Measurements from ENCODE around the gene MUCL3.
A peak's percentile ranks its signal among the peaks of the same experiment; 100 is the strongest.
"Not testable (repeated sequence)": the region's sequence is repeated elsewhere in the genome, so short reads cannot be mapped to it uniquely, and the experiment has no call there.

The MUCL3 gene

DNA sequence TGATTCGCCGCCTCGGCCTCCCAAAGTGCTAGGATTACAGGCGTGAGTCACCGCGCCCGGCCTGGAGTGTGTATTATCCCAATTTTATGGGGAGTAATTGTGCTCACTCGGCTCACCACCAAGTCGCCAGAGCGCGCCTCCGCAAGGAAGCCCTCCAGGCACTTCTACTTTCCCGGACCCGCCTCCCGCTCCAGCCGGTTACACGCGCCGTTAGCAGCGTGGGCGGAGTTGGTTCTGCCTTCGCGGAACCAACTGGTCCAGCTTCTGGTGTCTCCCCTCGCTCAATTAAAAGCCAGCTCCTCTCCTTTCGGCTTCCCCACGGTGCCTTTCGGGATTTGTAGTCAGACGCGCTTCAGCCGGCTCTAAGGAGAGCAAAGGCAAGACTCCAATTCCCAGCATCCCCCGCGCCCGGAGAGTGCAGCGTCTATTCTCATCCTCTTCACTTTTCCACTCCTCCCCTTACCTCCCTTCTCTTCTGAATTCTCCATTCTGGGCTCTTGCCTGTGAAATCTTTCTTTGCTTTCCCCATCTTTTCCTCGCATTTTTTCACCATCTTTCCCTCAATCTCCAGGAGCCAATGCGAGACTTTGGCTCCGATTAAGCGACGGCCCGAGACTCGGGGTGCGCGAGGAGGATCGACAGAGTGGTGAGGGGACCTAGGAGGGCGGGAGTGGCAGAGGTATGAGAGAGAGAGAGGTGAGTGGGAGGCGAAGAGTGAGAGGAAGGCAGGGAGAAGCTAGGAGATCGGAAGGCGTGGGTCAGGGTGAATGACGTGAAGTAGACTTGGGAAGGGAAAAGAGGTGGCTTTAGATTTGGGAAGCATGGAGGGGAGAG lies 32.8 kb upstream of the MUCL3 start, which contains the start of gene GTF2H4:
Gene GTF2H4 (plus strand): TSS at position 450 of the 834 bp plus-strand sequence.
- peak; percentile 91 for DNase-seq
- no peaks in the 10 kb centered on the region for H3K9me3 Mint-ChIP-seq
- H3K27me3 Mint-ChIP-seq (ENCODE audit: low read depth, poor library complexity): peaks cover 5% of the 10 kb centered on the region
- H3K4me1 Mint-ChIP-seq: peaks cover 27% of the 10 kb centered on the region
- H3K27ac Mint-ChIP-seq: peak within 1 kb of the TSS; percentile 87
- peaks cover 29% of the 10 kb centered on the region for H3K36me3 Mint-ChIP-seq (ENCODE audit: low read depth)
- TF ChIP-seq CTCF (IDR thresholded peaks at IDR 0.05): no peak
- peak within 1 kb of the TSS; percentile 100 for H3K4me3 Mint-ChIP-seq

DNA sequence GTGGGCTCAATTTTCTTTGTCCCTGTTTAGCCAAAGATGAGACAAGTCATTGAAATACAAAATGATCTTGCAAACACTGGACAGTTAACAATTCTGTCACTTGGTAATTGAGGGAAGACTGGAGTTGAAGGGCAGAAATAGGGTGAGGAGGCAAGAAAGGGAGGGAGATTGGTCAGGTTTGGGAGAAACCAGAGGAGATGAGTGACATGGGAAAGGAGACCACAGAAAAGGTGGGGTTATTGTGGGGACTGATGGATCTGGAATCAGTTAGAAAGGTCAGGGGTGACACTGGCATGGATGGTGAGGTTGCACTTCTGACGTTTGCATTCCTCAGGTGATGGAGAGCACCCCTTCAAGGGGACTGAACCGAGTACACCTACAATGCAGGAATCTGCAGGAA lies 32.1 kb upstream of the MUCL3 start:
- DNase-seq: no peak
- H3K36me3 Mint-ChIP-seq (ENCODE audit: low read depth): peaks cover 35% of the 10 kb centered on the region
- H3K27ac Mint-ChIP-seq: no peak overlapping the region
- peaks cover 34% of the 10 kb centered on the region for H3K4me1 Mint-ChIP-seq
- H3K4me3 Mint-ChIP-seq: peak overlapping the region; percentile 100
- H3K27me3 Mint-ChIP-seq (ENCODE audit: low read depth, poor library complexity): peaks cover 5% of the 10 kb centered on the region
- TF ChIP-seq CTCF (IDR thresholded peaks at IDR 0.05): no peak
- H3K9me3 Mint-ChIP-seq: no peaks in the 10 kb centered on the region

- H3K9me3 Mint-ChIP-seq; H3K4me3 Mint-ChIP-seq; H3K27me3 Mint-ChIP-seq (ENCODE audit: low read depth, poor library complexity); DNase-seq; H3K27ac Mint-ChIP-seq: not testable (repeated sequence)
- H3K36me3 Mint-ChIP-seq (ENCODE audit: low read depth): peaks cover 35% of the 10 kb centered on the region
- H3K4me1 Mint-ChIP-seq: peaks cover 48% of the 10 kb centered on the region
Observed at GRCh38 chr6:30910473-30910872, 30.3 kb upstream of the MUCL3 start.

- H3K27me3 Mint-ChIP-seq (ENCODE audit: low read depth, poor library complexity): peaks cover 5% of the 10 kb centered on the region
- H3K27ac Mint-ChIP-seq: no peak overlapping the region
- TF ChIP-seq CTCF (IDR thresholded peaks at IDR 0.05): no peak
- H3K4me1 Mint-ChIP-seq: peaks cover 61% of the 10 kb centered on the region
- no peaks in the 10 kb centered on the region for H3K9me3 Mint-ChIP-seq
- peaks cover 56% of the 10 kb centered on the region for H3K36me3 Mint-ChIP-seq (ENCODE audit: low read depth)
- peak overlapping the region; percentile 86 for H3K4me3 Mint-ChIP-seq
- DNase-seq: no peak
Observed at GRCh38 chr6:30912746-30913520, 27.8 kb upstream of the MUCL3 start.

GRCh38 chr6:30913721-30914075 lies 27.1 kb upstream of the MUCL3 start:
- Mint-ChIP-seq H3K27ac (no peak overlapping the region), H3K4me3 (peak overlapping the region; percentile 86), H3K4me1 (peaks cover 54% of the 10 kb centered on the region), H3K9me3 (no peaks in the 10 kb centered on the region), H3K27me3 (ENCODE audit: low read depth, poor library complexity) (peaks cover 2% of the 10 kb centered on the region), H3K36me3 (ENCODE audit: low read depth) (peaks cover 56% of the 10 kb centered on the region)
- no peak for TF ChIP-seq CTCF (IDR thresholded peaks at IDR 0.05)
- no peak for DNase-seq

GRCh38 chr6:30914076-30914853 lies 26.5 kb upstream of the MUCL3 start, which contains the start of gene VARS2:
Gene VARS2, plus strand, starts transcription at chr6:30914238. Its CDS starts 599 bp downstream, at chr6:30914837.
- H3K4me3 Mint-ChIP-seq: peak within 1 kb of the TSS; percentile 86
- no peaks in the 10 kb centered on the region for H3K9me3 Mint-ChIP-seq
- peak within 1 kb of the TSS; percentile 74 for H3K27ac Mint-ChIP-seq
- no peak for TF ChIP-seq CTCF (IDR thresholded peaks at IDR 0.05)
- DNase-seq: peak; percentile 92
- peaks cover 2% of the 10 kb centered on the region for H3K27me3 Mint-ChIP-seq (ENCODE audit: low read depth, poor library complexity)
- peaks cover 48% of the 10 kb centered on the region for H3K4me1 Mint-ChIP-seq
- peaks cover 52% of the 10 kb centered on the region for H3K36me3 Mint-ChIP-seq (ENCODE audit: low read depth)

All from nephron progenitor cell (in vitro differentiated cells).